OCI-LY7 (cell line): Measurements from ENCODE around the gene PCDHGA4. TPM values are rescaled to one million over a fixed set of nuclear protein-coding genes. Genes with fewer than 3 reads are reported as not detected.
"Not testable (repeated sequence)": the region's sequence is repeated elsewhere in the genome, so short reads cannot be mapped to it uniquely, and the experiment has no call there.

Experiments used
- BruUV-seq: library from RNA; stranded (reverse); fragments of 400-500 nt; replicated peaks from 2 replicates; lab custom pipeline; 2021; lab: Mats Ljungman, UMichigan
- CTCF ChIA-PET: fragments of 300-600 bp; sonication (Branson Sonifier 250); formaldehyde crosslinking; loops from one replicate; lab custom pipeline; 2022; ENCODE audit warnings: antibody characterized with exemption; ENCODE audit not compliant: unreplicated experiment; lab: Charles Lee
- POLR2A ChIA-PET: fragments of 300-600 bp; sonication (Branson Sonifier 250); formaldehyde crosslinking; loops from one replicate; lab custom pipeline; 2022; ENCODE audit warnings: antibody characterized with exemption; lab: Charles Lee
- DNase-seq: peaks from one replicate; pipeline ENCODE4 v3.0.0-alpha.2; 2015; ENCODE audit warnings: low spot score
- H2AFZ ChIP-seq: fragments of 200-600 bp; sonication (generic), shearing (Covaris generic); 2 replicates; pipeline ENCODE4 v1.6.1; 2014; ENCODE audit warnings: mild to moderate bottlenecking, antibody characterized with exemption, low read length, moderate library complexity
- H3K27ac ChIP-seq: fragments of 200-600 bp; sonication (generic); 2 replicates; pipeline ENCODE4 v1.5.1; 2014; ENCODE audit warnings: mixed run types, low read depth, mild to moderate bottlenecking, moderate library complexity, low read length, inconsistent platforms; ENCODE audit not compliant: poor library complexity, severe bottlenecking
- H3K36me3 ChIP-seq: fragments of 200-600 bp; sonication (generic); 2 replicates; pipeline ENCODE4 v1.6.1; 2014; ENCODE audit warnings: mild to moderate bottlenecking, antibody characterized with exemption, low read length, moderate library complexity, mixed read lengths; ENCODE audit not compliant: insufficient read depth
- H3K4me1 ChIP-seq: fragments of 200-600 bp; sonication (generic); 2 replicates; pipeline ENCODE4 v1.5.1; 2014; ENCODE audit warnings: mild to moderate bottlenecking, low read length; ENCODE audit not compliant: insufficient read depth, poor library complexity, severe bottlenecking
- H3K4me2 ChIP-seq: fragments of 200-600 bp; sonication (generic); 2 replicates; pipeline ENCODE4 v1.6.1; 2014; ENCODE audit warnings: mild to moderate bottlenecking, low read length
- H3K4me3 ChIP-seq: fragments of 200-600 bp; sonication (generic); 2 replicates; pipeline ENCODE4 v1.5.1; 2014; ENCODE audit warnings: mild to moderate bottlenecking, low read depth, low read length; ENCODE audit not compliant: poor library complexity, severe bottlenecking
- H3K79me2 ChIP-seq: fragments of 200-600 bp; sonication (generic); 2 replicates; pipeline ENCODE4 v1.6.1; 2016; ENCODE audit warnings: low read depth, mild to moderate bottlenecking, low read length, moderate library complexity, mixed read lengths; ENCODE audit not compliant: insufficient read depth
- H3K9me2 ChIP-seq: fragments of 200-600 bp; sonication (generic); 2 replicates; pipeline ENCODE4 v1.6.1; 2016; ENCODE audit warnings: mild to moderate bottlenecking, low read length, mixed read lengths; ENCODE audit not compliant: insufficient read depth
- H3K9me3 ChIP-seq: fragments of 200-600 bp; sonication (generic); 2 replicates; pipeline ENCODE4 v1.6.1; 2014; ENCODE audit warnings: mild to moderate bottlenecking, mixed run types, low read length, mixed read lengths
- H4K20me1 ChIP-seq: fragments of 200-600 bp; sonication (generic); 2 replicates; pipeline ENCODE4 v1.6.1; 2014; ENCODE audit warnings: mild to moderate bottlenecking, antibody characterized with exemption, low read length, moderate library complexity, mixed read lengths; ENCODE audit not compliant: insufficient read depth
- EZH2phosphoT487 ChIP-seq: fragments of 200-600 bp; sonication (generic); IDR thresholded peaks from 2 replicates; pipeline ENCODE4 v1.6.1; 2018; ENCODE audit warnings: low read depth, borderline replicate concordance, mild to moderate bottlenecking, mixed run types, antibody characterized with exemption, low read length, moderate library complexity, mixed read lengths
- intact Hi-C: fragments of 100-400 bp; cut with micrococcal nuclease; formaldehyde crosslinking; loops from one replicate; pipeline ENCODE4 v1.10.0; 2022; ENCODE audit not compliant: unreplicated experiment
- total RNA-seq, 2 experiments: library from RNA; depleted of rRNA in 1 of 2; stranded (reverse); fragments of >200 nt in 1 of 2; shearing (Covaris generic) in 1 of 2; gene quantifications; 2 replicates each; pipeline ENCODE4 v1.2.3, GENCODE V29; 2014 to 2022
- TF ChIP-seq, protein P1 (sequence below): fragments of 200-600 bp; sonication (generic); conservative IDR thresholded peaks from 2 replicates; pipeline ENCODE4 v1.5.1; 2014; ENCODE audit warnings: mild to moderate bottlenecking, antibody characterized with exemption, low read length, moderate library complexity, mixed read lengths

PCDHGA4 gene
- total RNA-seq, 2 experiments from 2014 or later: 1.9 to 3.5 TPM

DNA sequence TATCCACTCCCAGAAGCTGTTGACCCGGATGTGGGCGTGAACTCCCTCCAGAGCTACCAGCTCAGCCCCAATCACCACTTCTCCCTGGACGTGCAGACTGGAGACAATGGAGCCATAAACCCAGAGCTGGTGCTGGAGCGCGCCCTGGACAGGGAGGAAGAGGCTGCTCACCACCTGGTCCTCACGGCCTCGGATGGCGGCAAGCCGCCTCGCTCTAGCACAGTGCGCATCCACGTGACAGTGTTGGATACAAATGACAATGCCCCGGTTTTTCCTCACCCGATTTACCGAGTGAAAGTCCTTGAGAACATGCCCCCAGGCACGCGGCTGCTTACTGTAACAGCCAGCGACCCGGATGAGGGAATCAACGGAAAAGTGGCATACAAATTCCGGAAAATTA, 38.4 kb downstream of the PCDHGA4 start:
- no peak overlapping the region for H3K4me3 ChIP-seq
- ChIA-PET POLR2A (no interaction called here), CTCF (no interaction called here)
- no peaks in the 10 kb centered on the region for H3K9me2 ChIP-seq
- intact Hi-C loops: no loop called here
- H4K20me1 ChIP-seq: no peaks in the 10 kb centered on the region
- H2AFZ ChIP-seq: no peak overlapping the region
- H3K9me3 ChIP-seq: no peaks in the 10 kb centered on the region
- TF ChIP-seq, protein P1, sequence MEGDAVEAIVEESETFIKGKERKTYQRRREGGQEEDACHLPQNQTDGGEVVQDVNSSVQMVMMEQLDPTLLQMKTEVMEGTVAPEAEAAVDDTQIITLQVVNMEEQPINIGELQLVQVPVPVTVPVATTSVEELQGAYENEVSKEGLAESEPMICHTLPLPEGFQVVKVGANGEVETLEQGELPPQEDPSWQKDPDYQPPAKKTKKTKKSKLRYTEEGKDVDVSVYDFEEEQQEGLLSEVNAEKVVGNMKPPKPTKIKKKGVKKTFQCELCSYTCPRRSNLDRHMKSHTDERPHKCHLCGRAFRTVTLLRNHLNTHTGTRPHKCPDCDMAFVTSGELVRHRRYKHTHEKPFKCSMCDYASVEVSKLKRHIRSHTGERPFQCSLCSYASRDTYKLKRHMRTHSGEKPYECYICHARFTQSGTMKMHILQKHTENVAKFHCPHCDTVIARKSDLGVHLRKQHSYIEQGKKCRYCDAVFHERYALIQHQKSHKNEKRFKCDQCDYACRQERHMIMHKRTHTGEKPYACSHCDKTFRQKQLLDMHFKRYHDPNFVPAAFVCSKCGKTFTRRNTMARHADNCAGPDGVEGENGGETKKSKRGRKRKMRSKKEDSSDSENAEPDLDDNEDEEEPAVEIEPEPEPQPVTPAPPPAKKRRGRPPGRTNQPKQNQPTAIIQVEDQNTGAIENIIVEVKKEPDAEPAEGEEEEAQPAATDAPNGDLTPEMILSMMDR: no peak
- TF ChIP-seq EZH2phosphoT487: no peak
- no peak overlapping the region for H3K27ac ChIP-seq
- no TSS peak for BruUV-seq
- no peak for DNase-seq
- H3K36me3 ChIP-seq: no peaks in the 10 kb centered on the region
- H3K79me2 ChIP-seq: peaks cover 8% of the 10 kb centered on the region; the same call in 1 of the 2 replicates
- peaks cover 7% of the 10 kb centered on the region for H3K4me1 ChIP-seq
- H3K4me2 ChIP-seq: no peak overlapping the region

DNA sequence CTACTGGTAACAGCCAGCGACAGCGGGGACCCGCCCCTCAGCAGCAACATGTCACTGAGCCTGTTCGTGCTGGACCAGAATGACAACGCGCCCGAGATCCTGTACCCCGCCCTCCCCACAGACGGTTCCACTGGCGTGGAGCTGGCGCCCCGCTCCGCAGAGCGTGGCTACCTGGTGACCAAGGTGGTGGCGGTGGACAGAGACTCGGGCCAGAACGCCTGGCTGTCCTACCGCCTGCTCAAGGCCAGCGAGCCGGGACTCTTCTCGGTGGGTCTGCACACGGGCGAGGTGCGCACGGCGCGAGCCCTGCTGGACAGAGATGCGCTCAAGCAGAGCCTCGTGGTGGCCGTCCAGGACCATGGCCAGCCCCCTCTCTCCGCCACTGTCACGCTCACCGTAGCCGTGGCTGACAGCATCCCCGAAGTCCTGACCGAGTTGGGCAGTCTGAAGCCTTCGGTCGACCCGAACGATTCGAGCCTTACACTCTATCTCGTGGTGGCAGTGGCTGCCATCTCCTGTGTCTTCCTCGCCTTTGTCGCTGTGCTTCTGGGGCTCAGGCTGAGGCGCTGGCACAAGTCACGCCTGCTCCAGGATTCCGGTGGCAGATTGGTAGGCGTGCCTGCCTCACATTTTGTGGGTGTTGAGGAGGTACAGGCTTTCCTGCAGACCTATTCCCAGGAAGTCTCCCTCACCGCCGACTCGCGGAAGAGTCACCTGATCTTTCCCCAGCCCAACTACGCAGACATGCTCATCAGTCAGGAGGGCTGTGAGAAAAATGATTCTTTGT, 39.8 kb downstream of the PCDHGA4 start:
- H3K79me2 ChIP-seq, H2AFZ ChIP-seq, POLR2A ChIA-PET, CTCF ChIA-PET, intact Hi-C loops, DNase-seq, H3K9me3 ChIP-seq, H3K9me2 ChIP-seq, BruUV-seq, H3K27ac ChIP-seq, H3K36me3 ChIP-seq, H3K4me1 ChIP-seq, H3K4me3 ChIP-seq, H3K4me2 ChIP-seq, H4K20me1 ChIP-seq: not testable (repeated sequence)

DNA sequence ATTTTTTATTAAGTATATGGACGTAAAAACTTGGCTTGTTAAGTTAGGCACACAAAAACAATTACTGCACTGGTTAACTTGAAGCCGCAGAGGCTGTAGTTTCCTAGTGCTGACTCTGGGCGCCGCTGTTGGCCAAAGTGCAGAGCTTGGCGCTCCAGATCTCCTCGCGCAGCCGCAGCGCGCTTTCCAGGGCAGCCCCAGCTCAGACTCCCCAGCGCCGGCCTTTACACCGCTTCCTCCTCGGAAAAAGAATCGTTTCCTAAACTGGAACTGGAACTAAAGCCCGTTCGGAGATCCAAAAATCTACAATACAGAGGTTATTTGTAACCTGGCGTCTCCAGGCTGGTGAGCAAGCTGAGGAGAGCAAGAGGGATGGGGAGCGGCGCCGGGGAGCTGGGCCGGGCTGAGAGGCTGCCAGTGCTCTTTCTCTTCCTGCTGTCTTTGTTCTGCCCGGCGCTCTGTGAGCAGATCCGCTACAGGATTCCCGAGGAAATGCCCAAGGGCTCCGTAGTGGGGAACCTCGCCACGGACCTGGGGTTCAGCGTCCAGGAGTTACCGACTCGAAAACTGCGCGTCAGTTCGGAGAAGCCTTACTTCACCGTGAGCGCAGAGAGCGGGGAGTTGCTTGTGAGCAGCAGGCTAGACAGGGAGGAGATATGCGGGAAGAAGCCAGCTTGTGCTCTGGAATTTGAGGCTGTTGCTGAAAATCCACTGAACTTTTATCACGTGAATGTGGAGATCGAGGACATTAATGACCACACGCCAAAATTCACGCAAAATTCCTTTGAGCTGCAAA, 43.1 kb downstream of the PCDHGA4 start, which contains the start of gene PCDHGB5:
Gene PCDHGB5, plus strand, starts transcription at position 192 of the 796 bp plus-strand sequence. Its CDS starts 181 bp downstream, at position 373.
- H3K9me3 ChIP-seq, H3K79me2 ChIP-seq, H3K36me3 ChIP-seq, H2AFZ ChIP-seq, BruUV-seq, H3K4me1 ChIP-seq, H3K4me2 ChIP-seq, intact Hi-C loops, H3K4me3 ChIP-seq, H3K27ac ChIP-seq, H4K20me1 ChIP-seq, H3K9me2 ChIP-seq, DNase-seq: not testable (repeated sequence)
- TF ChIP-seq, protein P1: peak; percentile 60
- CTCF ChIA-PET: interaction anchor here (1.2 kb wide), 1 partner anchor 166 kb away, joined by 4 read pairs; no protein-coding TSS in a partner anchor
- POLR2A ChIA-PET: interaction anchor here (0.5 to 2.3 kb wide), 7 partner anchors 9 to 169 kb away, joined by 3 to 6 read pairs (median 3); partner anchors contain the start of genes PCDHGB3 and PCDHGB4
